Measurements from ENCODE around the gene FADS2.

GRCh38 chr11:61874853-61875252, 46.8 kb downstream of the FADS2 start:
- TF ChIP-seq CTCF (IDR thresholded peaks at IDR 0.05) (no peak), POLR2A (IDR thresholded peaks at IDR 0.05) (no peak)
